Stimulated activated naive CD4-positive, alpha-beta T cell (primary cell): ENCODE results near the gene KCNQ1.
A peak's percentile ranks its signal among the peaks of the same experiment; 100 is the strongest.

Experiments used
- DNase-seq, 6 experiments: peaks; one replicate each; lab custom pipeline; 2025; lab: John Stamatoyannopoulos, UW

The KCNQ1 gene

DNA sequence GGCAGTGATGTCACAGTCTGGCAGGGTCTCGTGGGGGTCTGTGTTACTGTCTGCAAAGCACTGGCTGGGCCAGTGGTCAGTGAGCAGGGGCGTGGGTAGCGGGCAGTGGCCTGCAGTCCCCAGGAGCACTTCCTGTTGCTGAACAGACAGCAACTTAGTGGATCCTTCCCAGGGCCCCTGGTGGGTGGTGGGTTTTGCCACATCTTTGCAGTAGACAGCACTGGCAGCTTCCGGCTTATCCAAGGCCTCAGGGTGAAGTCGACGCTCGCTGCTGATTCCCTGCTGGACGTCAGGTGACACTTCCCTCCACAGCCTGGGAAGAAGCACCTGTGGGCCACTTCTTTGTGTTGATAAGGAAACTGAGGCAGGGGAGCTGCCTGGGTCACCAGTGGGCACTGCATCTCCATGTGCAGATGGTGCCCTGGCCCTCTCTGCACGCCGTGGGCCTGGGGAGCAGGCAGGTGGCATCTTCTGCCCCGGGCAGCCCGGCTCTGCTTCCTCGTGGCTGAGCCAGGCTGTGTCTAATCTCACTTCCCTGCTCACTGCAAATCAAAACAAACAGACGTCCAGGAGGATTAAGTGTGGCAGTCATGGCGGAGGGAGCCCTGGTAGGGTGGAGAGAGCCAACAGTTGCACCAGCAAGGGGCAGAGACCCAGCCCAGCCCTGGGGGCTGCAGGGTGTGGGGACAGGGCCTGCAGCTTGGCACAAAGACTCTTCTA lies 79.8 kb downstream of the KCNQ1 start:
- DNase-seq, result no peak

- no peak for DNase-seq
These were observed 80.5 kb downstream of the KCNQ1 start for GRCh38 chr11:2525166-2525861.

GRCh38 chr11:2525941-2526807 lies 81.4 kb downstream of the KCNQ1 start:
- no peak for DNase-seq

DNA sequence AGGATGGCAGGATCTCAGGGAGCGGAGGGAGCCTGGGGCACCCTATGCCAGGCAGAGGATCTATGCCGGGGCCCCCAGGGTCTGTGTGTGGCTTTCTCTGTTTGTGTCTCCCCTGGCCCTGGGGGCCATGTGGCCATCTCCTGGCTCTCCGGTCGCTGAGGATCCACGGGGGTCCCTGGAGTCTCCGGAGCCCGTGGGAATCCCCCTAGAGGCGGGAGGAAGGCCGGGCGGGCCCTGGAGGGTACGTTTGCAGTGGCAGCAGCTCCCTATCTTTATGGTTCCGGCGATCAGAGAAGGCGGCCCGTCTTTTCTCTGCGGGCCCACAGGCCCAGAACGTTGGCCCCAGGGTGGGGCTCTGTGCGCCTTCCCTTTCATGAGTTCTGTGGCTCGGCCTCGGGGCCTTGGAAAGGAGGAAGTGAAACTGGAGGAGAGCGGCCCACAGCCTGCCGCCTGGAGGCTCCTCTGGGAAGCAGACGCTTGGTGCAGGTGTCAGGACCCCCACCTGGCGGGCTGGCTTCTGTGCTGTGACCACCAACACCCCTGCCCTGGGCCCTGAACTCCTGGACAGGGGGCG lies 82.1 kb downstream of the KCNQ1 start:
- DNase-seq, result no peak

DNA sequence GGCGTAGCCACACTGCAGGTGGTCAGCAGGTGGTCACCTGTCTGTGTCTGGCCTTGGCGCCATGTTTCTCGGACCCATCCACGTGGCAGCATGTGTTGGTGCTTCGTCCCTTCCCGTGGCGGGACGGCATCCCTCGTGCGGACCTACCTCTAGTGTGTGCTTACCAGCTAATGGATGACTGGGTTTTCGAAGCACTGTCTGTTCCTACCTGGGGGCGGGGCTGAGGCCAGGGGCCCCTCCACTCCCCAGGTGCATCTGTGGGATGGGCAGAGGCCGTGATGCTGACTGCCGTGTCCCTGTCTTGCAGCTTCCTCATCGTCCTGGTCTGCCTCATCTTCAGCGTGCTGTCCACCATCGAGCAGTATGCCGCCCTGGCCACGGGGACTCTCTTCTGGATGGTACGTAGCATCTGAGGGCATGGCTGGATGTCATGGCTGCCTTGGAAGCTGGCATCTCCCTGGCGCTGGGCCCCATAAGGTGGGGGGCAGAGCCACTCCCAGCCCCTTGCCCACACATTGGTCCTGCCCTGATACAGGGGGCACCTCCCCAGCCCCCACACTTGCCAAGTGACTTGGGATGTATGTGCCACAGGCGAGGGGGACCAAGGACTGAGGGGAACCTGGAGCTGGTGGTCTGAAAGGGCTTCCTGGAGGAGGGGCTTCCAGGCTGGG lies 82.9 kb downstream of the KCNQ1 start:
- no peak for DNase-seq

- DNase-seq, result no peak
These were observed 83.7 kb downstream of the KCNQ1 start for GRCh38 chr11:2528301-2529050.

DNA sequence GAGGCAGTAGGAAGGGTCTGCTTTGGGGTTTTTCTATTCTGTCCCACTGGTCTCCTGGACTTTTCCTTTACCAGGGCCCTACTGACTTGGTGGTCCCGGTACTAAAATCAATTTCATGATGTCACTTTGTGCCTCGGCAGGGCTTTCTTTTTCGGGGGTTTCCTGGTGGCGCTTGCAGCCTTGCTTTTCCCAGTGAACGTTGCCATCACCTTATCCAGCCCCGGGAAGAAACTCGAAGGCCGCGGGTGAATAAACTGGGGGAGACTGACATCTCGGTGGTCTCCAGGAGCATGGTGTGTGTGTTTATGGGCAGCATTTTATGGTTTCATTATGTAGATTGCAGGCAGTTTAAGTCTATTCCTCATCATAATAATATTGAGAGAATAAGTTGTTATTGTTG lies 84.4 kb downstream of the KCNQ1 start:
- DNase-seq, result no peak

GRCh38 chr11:2529636-2530035 lies 84.8 kb downstream of the KCNQ1 start:
- DNase-seq, result no peak

GRCh38 chr11:2530131-2530854 lies 85.5 kb downstream of the KCNQ1 start:
- no peak for DNase-seq

GRCh38 chr11:2530855-2531200 lies 86.0 kb downstream of the KCNQ1 start:
- no peak for DNase-seq

DNA sequence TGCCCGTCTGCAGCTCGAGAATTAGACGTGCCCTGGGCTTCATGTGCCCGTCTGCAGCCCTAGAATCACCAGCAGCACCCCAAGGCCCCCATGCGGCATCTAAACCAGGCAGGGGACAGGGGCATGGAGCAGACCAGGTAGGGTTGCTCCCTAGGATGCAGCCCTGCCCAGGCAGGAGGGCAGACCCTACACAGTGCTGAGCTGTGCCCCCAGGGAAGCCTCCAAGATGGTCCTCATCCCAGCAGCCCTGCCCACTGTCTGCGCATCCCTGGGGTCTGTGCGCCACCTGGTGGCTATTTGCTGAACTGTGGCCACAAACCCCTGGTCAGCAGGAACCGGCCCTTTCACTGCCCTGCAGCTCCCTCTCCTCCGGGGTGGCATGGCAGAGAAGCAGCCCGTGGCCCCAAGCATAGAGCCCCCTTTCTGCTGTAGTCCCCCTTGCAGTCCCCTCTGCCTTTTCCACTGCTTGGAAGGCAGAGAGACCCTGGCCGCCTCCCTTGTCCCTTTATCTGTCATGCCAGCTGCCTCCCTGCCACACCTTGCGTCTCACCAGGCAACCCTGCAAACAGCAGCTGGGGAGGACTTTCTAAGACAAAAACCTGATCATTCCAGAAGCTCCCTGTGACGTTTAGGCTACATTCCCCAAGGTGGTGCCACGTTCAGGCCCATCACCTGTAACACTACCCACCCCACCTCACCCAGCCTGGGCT lies 86.6 kb downstream of the KCNQ1 start:
- peak in 5 of 6 experiments; percentile 44 to 73 (median 53) for DNase-seq

DNA sequence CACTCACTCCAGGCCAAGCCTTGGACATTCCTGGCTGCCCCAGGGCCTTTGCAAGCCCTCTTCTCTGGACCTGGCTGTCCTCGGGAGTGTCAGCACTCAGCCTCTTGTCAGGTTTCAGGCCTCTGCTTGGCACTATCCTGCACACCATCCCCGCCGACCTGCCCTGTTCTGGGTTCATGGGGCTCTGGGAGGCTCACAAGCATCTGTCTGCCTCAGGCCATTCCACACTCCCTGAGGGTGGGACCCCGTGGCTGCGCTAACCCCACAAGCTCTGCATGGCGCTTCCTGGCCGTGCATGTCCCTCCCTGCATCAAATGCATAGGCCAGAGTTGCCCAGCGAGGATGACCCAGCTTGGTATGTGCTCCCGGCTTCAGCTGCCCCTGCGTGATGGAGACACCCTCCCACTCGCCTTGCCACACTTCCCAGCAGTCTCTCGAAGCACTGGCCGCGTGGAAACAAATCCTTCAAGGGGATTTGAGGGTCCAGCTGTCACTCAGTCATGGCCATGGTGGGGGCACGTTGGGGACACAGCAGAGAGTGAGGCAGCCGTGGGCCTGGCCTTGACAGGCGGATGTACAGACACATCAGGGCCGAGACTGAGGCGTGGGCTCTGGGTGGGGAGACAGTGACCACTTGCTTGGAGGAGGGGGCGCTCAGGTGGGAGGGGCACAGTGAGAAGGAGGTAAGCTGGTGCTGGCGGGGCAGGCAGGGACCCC lies 87.3 kb downstream of the KCNQ1 start:
- DNase-seq, result no peak

- peak; percentile 77 to 92 (median 86) for DNase-seq
These were observed 88.1 kb downstream of the KCNQ1 start for GRCh38 chr11:2532704-2533586.

- no peak for DNase-seq
These were observed 88.9 kb downstream of the KCNQ1 start for GRCh38 chr11:2533587-2534133.

DNA sequence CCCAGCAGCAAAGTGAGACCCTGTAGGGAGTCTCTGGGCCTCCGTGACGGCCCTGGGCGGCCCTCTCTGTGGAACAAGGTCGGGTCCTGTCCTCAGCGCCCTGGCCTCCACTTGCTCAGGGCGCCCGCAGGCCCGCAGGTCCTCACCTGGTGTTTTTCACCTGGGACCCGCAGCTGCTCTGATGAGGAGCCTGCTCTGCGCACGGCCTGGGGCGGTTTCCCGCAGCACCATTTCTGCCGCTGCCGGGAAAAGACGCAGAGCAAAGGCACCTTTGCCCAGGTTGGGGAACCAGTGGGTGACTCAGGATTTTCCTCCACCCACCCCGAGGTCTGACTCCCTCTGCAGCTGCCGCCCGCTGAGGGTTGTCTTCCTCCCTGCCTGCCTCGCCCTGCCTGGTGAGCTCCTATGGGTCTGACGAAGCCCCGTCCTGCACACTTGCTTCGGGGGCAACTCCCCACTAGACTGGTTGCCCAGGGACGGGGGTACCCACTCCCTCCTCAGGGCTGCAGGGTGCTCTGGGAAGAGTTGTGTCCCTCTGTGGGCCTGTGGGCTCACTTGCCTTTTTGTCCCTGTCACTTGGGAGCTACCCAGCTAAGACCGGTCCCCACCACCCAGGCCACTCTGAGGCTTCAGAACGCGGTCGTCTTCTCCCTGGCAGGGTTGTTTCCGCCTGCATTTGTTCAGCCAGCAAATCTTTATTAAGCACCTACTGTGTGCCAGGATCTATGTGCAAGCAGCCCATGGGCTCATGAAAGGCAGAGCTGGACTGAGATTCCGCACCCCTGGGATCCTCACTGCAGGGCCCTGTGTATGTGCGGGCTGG lies 89.5 kb downstream of the KCNQ1 start:
- DNase-seq, result no peak

GRCh38 chr11:2534957-2535672 lies 90.3 kb downstream of the KCNQ1 start:
- no peak for DNase-seq
